HG02642 (cell line): ENCODE data around the gene PNPLA2.

Experiments
- ATAC-seq: cut with Tn5 transposase; IDR thresholded peaks from one replicate; pipeline ENCODE4 v1.9.1; 2021; ENCODE audit warnings: mild to moderate bottlenecking; ENCODE audit not compliant: unreplicated experiment, poor library complexity

Gene PNPLA2

GRCh38 chr11:855330-855674 lies 36.6 kb downstream of the PNPLA2 start:
- ATAC-seq = no peak

- no peak for ATAC-seq
These were observed 37.1 kb downstream of the PNPLA2 start for GRCh38 chr11:855796-856195.

GRCh38 chr11:856397-856796 lies 37.7 kb downstream of the PNPLA2 start:
- no peak for ATAC-seq

- ATAC-seq = no peak
These were observed 39.5 kb downstream of the PNPLA2 start for GRCh38 chr11:858053-858761.

GRCh38 chr11:858762-859339 lies 40.1 kb downstream of the PNPLA2 start:
- ATAC-seq = no peak

GRCh38 chr11:859394-860131 lies 40.8 kb downstream of the PNPLA2 start:
- ATAC-seq = no peak

GRCh38 chr11:860234-861104 lies 41.8 kb downstream of the PNPLA2 start:
- no peak for ATAC-seq

GRCh38 chr11:861105-861479 lies 42.4 kb downstream of the PNPLA2 start:
- no peak for ATAC-seq

GRCh38 chr11:862081-862661 lies 43.5 kb downstream of the PNPLA2 start:
- ATAC-seq = no peak

- no peak for ATAC-seq
These were observed 43.9 kb downstream of the PNPLA2 start for GRCh38 chr11:862696-863022.

GRCh38 chr11:863023-863909 lies 44.6 kb downstream of the PNPLA2 start:
- ATAC-seq = no peak

GRCh38 chr11:863910-864827 lies 45.5 kb downstream of the PNPLA2 start:
- no peak for ATAC-seq

- ATAC-seq = no peak
These were observed 46.2 kb downstream of the PNPLA2 start for GRCh38 chr11:864898-865297.

GRCh38 chr11:865462-866430 lies 47.0 kb downstream of the PNPLA2 start:
- no peak for ATAC-seq

- no peak for ATAC-seq
These were observed 47.8 kb downstream of the PNPLA2 start for GRCh38 chr11:866481-866880.

- ATAC-seq = no peak
These were observed 49.2 kb downstream of the PNPLA2 start for GRCh38 chr11:867856-868358.

- ATAC-seq = no peak
These were observed 49.7 kb downstream of the PNPLA2 start for GRCh38 chr11:868394-868793.
